Fibroblast of lung (primary cell): ENCODE results near the gene ARL15. TPM values are rescaled to one million over a fixed set of nuclear protein-coding genes. Genes with fewer than 3 reads are reported as not detected.
"Not testable (repeated sequence)": the region's sequence is repeated elsewhere in the genome, so short reads cannot be mapped to it uniquely, and the experiment has no call there.

Experiments
- DNase-seq, 2 donors: peaks; one replicate each; pipeline versions ENCODE4 v3.0.0 to v3.0.0-alpha.2; 2010; ENCODE audit warnings: low read depth in 2 of 2
- H2AFZ ChIP-seq: 2 replicates; pipeline ENCODE4 v1.5.1; 2012; ENCODE audit warnings: low read length, control low read depth, inconsistent platforms
- H3K27ac ChIP-seq: 2 replicates; pipeline ENCODE4 v1.5.1; 2011; ENCODE audit warnings: low read length, control low read depth; ENCODE audit not compliant: insufficient read depth
- H3K27me3 ChIP-seq: 2 replicates; pipeline ENCODE4 v1.5.1; 2011; ENCODE audit warnings: mild to moderate bottlenecking, low read length; ENCODE audit not compliant: control insufficient read depth, insufficient read depth
- H3K36me3 ChIP-seq: 2 replicates; pipeline ENCODE4 v1.5.1; 2011; ENCODE audit warnings: low read length; ENCODE audit not compliant: control insufficient read depth, insufficient read depth
- H3K4me1 ChIP-seq: 2 replicates; pipeline ENCODE4 v1.5.1; 2011; ENCODE audit warnings: low read length; ENCODE audit not compliant: control insufficient read depth, insufficient read depth; ENCODE audit errors: extremely low read depth
- H3K4me2 ChIP-seq: 2 replicates; pipeline ENCODE4 v1.5.1; 2011; ENCODE audit warnings: low read length, control low read depth; ENCODE audit not compliant: insufficient read depth; ENCODE audit errors: extremely low read depth
- H3K4me3 ChIP-seq, 4 experiments: fragments of 200-600 bp in 1 of 4; sonication (generic) in 1 of 4; replicated peaks in 1 of 4; 2 replicates each; pipeline ENCODE4 v1.5.1; 2011 to 2016; ENCODE audit warnings: low read length in 4 of 4, low read depth in 3 of 4, mild to moderate bottlenecking in 3 of 4, control low read depth in 2 of 4, inconsistent platforms in 1 of 4, mixed read lengths in 1 of 4; ENCODE audit not compliant: insufficient read depth in 1 of 4; ENCODE audit errors: control extremely low read depth in 1 of 4
- H3K79me2 ChIP-seq: 2 replicates; pipeline ENCODE4 v1.5.1; 2012; ENCODE audit warnings: mild to moderate bottlenecking, low read length, inconsistent platforms; ENCODE audit not compliant: control insufficient read depth, insufficient read depth
- H3K9ac ChIP-seq: 2 replicates; pipeline ENCODE4 v1.5.1; 2011; ENCODE audit warnings: mild to moderate bottlenecking, low read length, control low read depth; ENCODE audit not compliant: insufficient read depth
- H3K9me3 ChIP-seq: 2 replicates; pipeline ENCODE4 v1.5.1; 2012; ENCODE audit warnings: low read depth, low read length; ENCODE audit not compliant: control insufficient read depth, insufficient read depth
- H4K20me1 ChIP-seq: 2 replicates; pipeline ENCODE4 v1.5.1; 2011; ENCODE audit warnings: low read length; ENCODE audit not compliant: control insufficient read depth, insufficient read depth; ENCODE audit errors: extremely low read depth
- EZH2 ChIP-seq: IDR thresholded peaks from 2 replicates; pipeline ENCODE4 v1.5.1; 2012; ENCODE audit warnings: low read length, control low read depth, mild to moderate bottlenecking; ENCODE audit errors: missing control alignments
- polyA plus RNA-seq, 2 donors: library from polyadenylated mRNA; depleted of rRNA in 1 of 2; stranded (reverse) in 1 of 2; unstranded in 1 of 2; fragments of >200 nt; gene quantifications; 2 replicates each; pipeline ENCODE4 v1.2.1, GENCODE V29; 2011 to 2012; ENCODE audit warnings: missing spikeins in 1 of 2
- total RNA-seq: library from RNA; depleted of rRNA; stranded (reverse); fragments of >200 nt; gene quantifications from 2 replicates; pipeline ENCODE4 v1.2.1, GENCODE V29; 2014
- TF ChIP-seq, protein P1 (sequence below), 2 donors: IDR thresholded peaks in 1 of 2; conservative IDR thresholded peaks in 1 of 2; 1 replicate in 1 of 2; 2 replicates in 1 of 2; pipeline ENCODE4 v1.5.1; 2011 to 2012; ENCODE audit warnings: low read length in 2 of 2, control low read depth in 1 of 2, inconsistent platforms in 1 of 2, low read depth in 1 of 2, mild to moderate bottlenecking in 1 of 2

Gene ARL15
- total and polyA plus RNA-seq, 2 donors (not counting 1 experiment from before 2014, with no cell fraction given) = 20.6 to 28.7 TPM

GRCh38 chr5:53856506-53856905, 453.9 kb downstream of the ARL15 start:
- H4K20me1 ChIP-seq = no peaks in the 10 kb centered on the region
- no peak overlapping the region for H3K9ac ChIP-seq
- H3K9me3 ChIP-seq = no peaks in the 10 kb centered on the region
- no peaks in the 10 kb centered on the region for H3K79me2 ChIP-seq
- no peak overlapping the region for H3K4me3 ChIP-seq
- no peak for DNase-seq
- H3K27ac ChIP-seq = no peak overlapping the region
- H3K36me3 ChIP-seq = no peaks in the 10 kb centered on the region
- no peak for TF ChIP-seq EZH2
- TF ChIP-seq, protein P1, sequence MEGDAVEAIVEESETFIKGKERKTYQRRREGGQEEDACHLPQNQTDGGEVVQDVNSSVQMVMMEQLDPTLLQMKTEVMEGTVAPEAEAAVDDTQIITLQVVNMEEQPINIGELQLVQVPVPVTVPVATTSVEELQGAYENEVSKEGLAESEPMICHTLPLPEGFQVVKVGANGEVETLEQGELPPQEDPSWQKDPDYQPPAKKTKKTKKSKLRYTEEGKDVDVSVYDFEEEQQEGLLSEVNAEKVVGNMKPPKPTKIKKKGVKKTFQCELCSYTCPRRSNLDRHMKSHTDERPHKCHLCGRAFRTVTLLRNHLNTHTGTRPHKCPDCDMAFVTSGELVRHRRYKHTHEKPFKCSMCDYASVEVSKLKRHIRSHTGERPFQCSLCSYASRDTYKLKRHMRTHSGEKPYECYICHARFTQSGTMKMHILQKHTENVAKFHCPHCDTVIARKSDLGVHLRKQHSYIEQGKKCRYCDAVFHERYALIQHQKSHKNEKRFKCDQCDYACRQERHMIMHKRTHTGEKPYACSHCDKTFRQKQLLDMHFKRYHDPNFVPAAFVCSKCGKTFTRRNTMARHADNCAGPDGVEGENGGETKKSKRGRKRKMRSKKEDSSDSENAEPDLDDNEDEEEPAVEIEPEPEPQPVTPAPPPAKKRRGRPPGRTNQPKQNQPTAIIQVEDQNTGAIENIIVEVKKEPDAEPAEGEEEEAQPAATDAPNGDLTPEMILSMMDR (conservative IDR thresholded peaks at IDR 0.05 in 1 of 2, IDR thresholded peaks at IDR 0.05 in 1 of 2; ENCODE audit: low read depth in 1 of 2, low read length in 2 of 2) = no peak
- H3K27me3 ChIP-seq = no peaks in the 10 kb centered on the region
- H2AFZ ChIP-seq = no peak overlapping the region
- H3K4me1 ChIP-seq = no peaks in the 10 kb centered on the region
- H3K4me2 ChIP-seq = no peak overlapping the region

DNA sequence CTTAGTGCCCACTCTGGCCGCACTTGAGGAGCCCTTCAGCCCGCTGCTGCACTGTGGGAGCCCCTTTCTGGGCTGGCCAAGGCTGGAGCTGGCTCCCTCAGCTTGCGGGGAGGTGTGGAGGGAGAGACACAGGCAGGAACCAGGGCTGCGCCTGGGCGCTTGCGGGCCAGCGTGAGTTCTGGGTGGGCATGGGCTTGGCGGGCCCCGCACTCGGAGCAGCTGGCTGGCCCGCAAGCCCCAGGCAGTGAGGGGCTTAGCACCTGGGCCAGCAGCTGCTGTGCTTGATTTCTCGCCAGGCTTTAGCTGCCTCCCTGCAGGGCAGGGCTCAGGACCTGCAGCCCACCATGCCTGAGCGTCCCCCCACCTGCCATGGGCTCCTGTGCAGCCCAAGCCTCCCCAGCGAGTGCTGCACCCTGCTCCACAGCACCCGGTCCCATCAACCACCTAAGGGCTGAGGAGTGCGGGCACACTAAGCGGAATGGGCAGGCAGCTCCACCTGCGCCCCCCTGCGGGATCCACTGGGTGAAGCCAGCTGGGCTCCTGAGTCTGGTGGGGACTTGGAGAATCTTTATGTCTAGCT, 473.4 kb downstream of the ARL15 start:
- not testable (repeated sequence) for H3K4me3 ChIP-seq, H3K27me3 ChIP-seq, H3K4me1 ChIP-seq, H3K4me2 ChIP-seq, DNase-seq, H3K9ac ChIP-seq, H2AFZ ChIP-seq, H4K20me1 ChIP-seq, H3K9me3 ChIP-seq, H3K27ac ChIP-seq, H3K79me2 ChIP-seq, H3K36me3 ChIP-seq

DNA sequence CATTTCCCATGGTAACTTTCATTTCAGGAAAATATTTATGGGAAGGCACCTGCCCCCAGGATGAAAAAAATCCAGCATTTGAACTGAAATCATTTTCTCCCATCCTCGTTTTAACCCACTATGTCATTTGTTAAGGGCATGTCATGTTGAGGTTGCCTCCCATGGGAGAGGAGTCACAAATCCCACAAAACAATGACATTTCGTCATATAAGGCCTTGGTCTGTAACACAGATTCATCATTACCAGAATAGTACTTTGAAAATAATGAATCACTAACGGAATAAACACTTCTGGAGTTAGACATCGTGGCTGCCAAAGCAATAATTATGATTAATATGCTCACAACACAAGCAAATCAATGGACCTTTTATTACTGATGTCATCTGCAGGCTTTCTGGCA, 475.9 kb downstream of the ARL15 start:
- no peak overlapping the region for H3K9ac ChIP-seq
- no peaks in the 10 kb centered on the region for H4K20me1 ChIP-seq
- no peak overlapping the region for H3K4me3 ChIP-seq
- no peaks in the 10 kb centered on the region for H3K79me2 ChIP-seq
- no peaks in the 10 kb centered on the region for H3K36me3 ChIP-seq
- no peaks in the 10 kb centered on the region for H3K4me1 ChIP-seq
- H2AFZ ChIP-seq = no peak overlapping the region
- no peak overlapping the region for H3K4me2 ChIP-seq
- no peak overlapping the region for H3K27ac ChIP-seq
- TF ChIP-seq, protein P1 (conservative IDR thresholded peaks at IDR 0.05 in 1 of 2, IDR thresholded peaks at IDR 0.05 in 1 of 2; ENCODE audit: low read depth in 1 of 2, low read length in 2 of 2) = no peak
- TF ChIP-seq EZH2 = no peak
- no peak for DNase-seq
- H3K9me3 ChIP-seq = no peaks in the 10 kb centered on the region
- H3K27me3 ChIP-seq = no peaks in the 10 kb centered on the region

Other genes starting within 250 kb of the ARL15 start
- 0.77 and 21.1 TPM in 2 replicates for gene HSPB3, start 145.1 kb upstream of the ARL15 start, total RNA-seq
- 5.3 and 18.6 TPM in 2 replicates for gene HSPB3, start 145.1 kb upstream of the ARL15 start, polyA plus RNA-seq
- gene SNX18, start 207.2 kb upstream of the ARL15 start, total RNA-seq = 91.7 and 109 TPM in 2 replicates
- gene SNX18, start 207.2 kb upstream of the ARL15 start, polyA plus RNA-seq = 49.0 and 80.1 TPM in 2 replicates